HL-60 (cell line): ENCODE measurements around the gene TACC3.

Experiments
- DNase-seq, 2 experiments: peaks; one replicate each; pipeline ENCODE4 v3.0.0-alpha.2; 2010 to 2020; ENCODE audit warnings: low read depth in 1 of 2, low spot score in 1 of 2
- H3K27ac ChIP-seq: fragments of 250-450 bp; sonication (Bioruptor Pico); replicated peaks from 2 replicates; pipeline ENCODE4 v1.5.1; 2020; ENCODE audit warnings: mild to moderate bottlenecking, moderate library complexity
- H3K27me3 ChIP-seq: fragments of 250-450 bp; sonication (Bioruptor Pico); 2 replicates; pipeline ENCODE4 v1.5.1; 2021; ENCODE audit warnings: mild to moderate bottlenecking, moderate library complexity; ENCODE audit not compliant: insufficient read depth, poor library complexity, severe bottlenecking
- H3K4me3 ChIP-seq: replicated peaks from 2 replicates; pipeline ENCODE4 v1.5.1; 2011; ENCODE audit warnings: mild to moderate bottlenecking, control low read depth, low read length; ENCODE audit not compliant: insufficient read depth
- CTCF ChIP-seq: IDR thresholded peaks from one replicate; pipeline ENCODE4 v1.5.1; 2011; ENCODE audit warnings: low read length, control low read depth, inconsistent platforms; ENCODE audit not compliant: insufficient read depth
- GABPA ChIP-seq: IDR thresholded peaks from 2 replicates; pipeline ENCODE4 v1.6.1; 2012; ENCODE audit warnings: low read depth
- POLR2AphosphoS5 ChIP-seq: IDR thresholded peaks from 2 replicates; pipeline ENCODE4 v1.6.1; 2012; ENCODE audit warnings: low read depth
- SPI1 ChIP-seq: IDR thresholded peaks from 2 replicates; pipeline ENCODE4 v1.6.1; 2012; ENCODE audit warnings: low read depth, mild to moderate bottlenecking, borderline replicate concordance
- TF ChIP-seq, protein P1 (sequence below): IDR thresholded peaks from 2 replicates; pipeline ENCODE4 v1.6.1; 2012; ENCODE audit warnings: low read depth; ENCODE audit not compliant: insufficient replicate concordance

TACC3 gene

GRCh38 chr4:1787411-1788077 lies 66.2 kb downstream of the TACC3 start:
- Histone ChIP-seq H3K27ac (no peak overlapping the region), H3K4me3 (no peak overlapping the region), H3K27me3 (peaks cover 14% of the 10 kb centered on the region)
- no peak for DNase-seq
- TF ChIP-seq POLR2AphosphoS5 (no peak), CTCF (no peak), GABPA (no peak), SPI1 (no peak)
- TF ChIP-seq, protein P1, sequence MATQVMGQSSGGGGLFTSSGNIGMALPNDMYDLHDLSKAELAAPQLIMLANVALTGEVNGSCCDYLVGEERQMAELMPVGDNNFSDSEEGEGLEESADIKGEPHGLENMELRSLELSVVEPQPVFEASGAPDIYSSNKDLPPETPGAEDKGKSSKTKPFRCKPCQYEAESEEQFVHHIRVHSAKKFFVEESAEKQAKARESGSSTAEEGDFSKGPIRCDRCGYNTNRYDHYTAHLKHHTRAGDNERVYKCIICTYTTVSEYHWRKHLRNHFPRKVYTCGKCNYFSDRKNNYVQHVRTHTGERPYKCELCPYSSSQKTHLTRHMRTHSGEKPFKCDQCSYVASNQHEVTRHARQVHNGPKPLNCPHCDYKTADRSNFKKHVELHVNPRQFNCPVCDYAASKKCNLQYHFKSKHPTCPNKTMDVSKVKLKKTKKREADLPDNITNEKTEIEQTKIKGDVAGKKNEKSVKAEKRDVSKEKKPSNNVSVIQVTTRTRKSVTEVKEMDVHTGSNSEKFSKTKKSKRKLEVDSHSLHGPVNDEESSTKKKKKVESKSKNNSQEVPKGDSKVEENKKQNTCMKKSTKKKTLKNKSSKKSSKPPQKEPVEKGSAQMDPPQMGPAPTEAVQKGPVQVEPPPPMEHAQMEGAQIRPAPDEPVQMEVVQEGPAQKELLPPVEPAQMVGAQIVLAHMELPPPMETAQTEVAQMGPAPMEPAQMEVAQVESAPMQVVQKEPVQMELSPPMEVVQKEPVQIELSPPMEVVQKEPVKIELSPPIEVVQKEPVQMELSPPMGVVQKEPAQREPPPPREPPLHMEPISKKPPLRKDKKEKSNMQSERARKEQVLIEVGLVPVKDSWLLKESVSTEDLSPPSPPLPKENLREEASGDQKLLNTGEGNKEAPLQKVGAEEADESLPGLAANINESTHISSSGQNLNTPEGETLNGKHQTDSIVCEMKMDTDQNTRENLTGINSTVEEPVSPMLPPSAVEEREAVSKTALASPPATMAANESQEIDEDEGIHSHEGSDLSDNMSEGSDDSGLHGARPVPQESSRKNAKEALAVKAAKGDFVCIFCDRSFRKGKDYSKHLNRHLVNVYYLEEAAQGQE, result no peak

DNA sequence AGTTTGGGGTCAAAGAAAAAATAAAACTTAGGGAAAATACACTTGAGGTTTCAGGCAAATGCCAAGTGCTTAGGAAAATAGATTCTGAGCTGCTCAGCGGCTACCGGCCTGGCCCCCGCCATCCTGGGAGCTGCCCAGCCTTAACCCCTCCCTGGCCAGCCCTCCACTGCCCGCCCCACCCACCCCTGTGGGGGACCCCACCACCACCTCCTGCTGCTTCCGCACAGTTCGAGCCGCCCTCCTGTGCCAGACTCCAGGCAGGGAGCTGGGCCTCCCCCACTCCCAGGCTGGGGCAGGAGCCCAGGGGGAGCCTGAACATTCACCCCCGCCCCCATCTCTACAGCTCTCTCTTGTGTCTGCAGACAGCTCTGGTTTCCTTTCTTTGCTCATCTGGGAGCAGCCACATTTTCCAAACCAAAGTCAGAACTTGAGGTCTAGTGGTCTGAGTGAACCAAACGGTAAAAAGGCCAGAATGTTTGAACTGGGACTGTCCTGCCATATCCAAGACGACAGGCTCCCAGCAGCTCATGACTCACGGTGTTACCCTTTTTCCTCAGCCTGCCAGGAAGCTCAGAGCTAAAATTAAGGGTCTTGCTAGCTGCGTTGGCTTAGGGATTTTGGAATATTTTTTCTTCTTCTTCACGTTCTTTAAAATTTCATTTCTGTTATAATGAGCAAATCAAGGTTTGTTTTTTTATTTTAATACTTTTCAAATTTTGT lies 67.1 kb downstream of the TACC3 start:
- peaks cover 16% of the 10 kb centered on the region for H3K27me3 ChIP-seq
- DNase-seq, result no peak
- TF ChIP-seq GABPA (no peak), POLR2AphosphoS5 (no peak), CTCF (no peak), SPI1 (no peak)
- TF ChIP-seq, protein P1, result no peak
- H3K27ac ChIP-seq, result no peak overlapping the region
- H3K4me3 ChIP-seq, result no peak overlapping the region

GRCh38 chr4:1789552-1789951 lies 68.2 kb downstream of the TACC3 start:
- TF ChIP-seq GABPA, result no peak
- TF ChIP-seq CTCF, result no peak
- TF ChIP-seq SPI1, result no peak
- TF ChIP-seq, protein P1, result no peak
- no peak for TF ChIP-seq POLR2AphosphoS5
- DNase-seq, result no peak
- Histone ChIP-seq H3K27ac (no peak overlapping the region), H3K27me3 (peaks cover 23% of the 10 kb centered on the region), H3K4me3 (no peak overlapping the region)
